BJ (cell line): Measurements from ENCODE around the gene AOPEP. TPM values are rescaled to one million over a fixed set of nuclear protein-coding genes. Genes with fewer than 3 reads are reported as not detected.

Experiments
- CTCF ChIA-PET: fragments of 350-600 bp; formaldehyde crosslinking; extraction: SDS; loops from one replicate; lab custom pipeline; 2021; ENCODE audit warnings: antibody characterized with exemption, inconsistent platforms; lab: Yijun Ruan, JAX
- POLR2A ChIA-PET: fragments of 300-600 bp; sonication (Branson Sonifier 250); formaldehyde crosslinking; extraction: SDS; loops from one replicate; lab custom pipeline; 2021; ENCODE audit warnings: antibody characterized with exemption; lab: Charles Lee
- DNase-seq: peaks from one replicate; pipeline ENCODE4 v3.0.0-alpha.2; 2011; ENCODE audit warnings: low read depth
- H3K27me3 ChIP-seq: 2 replicates; pipeline ENCODE4 v1.6.0; 2011; ENCODE audit warnings: low read length; ENCODE audit not compliant: control insufficient read depth, insufficient read depth
- H3K36me3 ChIP-seq: 2 replicates; pipeline ENCODE4 v1.5.1; 2011; ENCODE audit warnings: low read length; ENCODE audit not compliant: control insufficient read depth, insufficient read depth
- H3K4me3 ChIP-seq: 2 replicates; pipeline ENCODE4 v1.5.1; 2011; ENCODE audit warnings: low read depth, mild to moderate bottlenecking, control low read depth, low read length
- CTCF ChIP-seq: IDR thresholded peaks from 2 replicates; pipeline ENCODE4 v1.5.1; 2011; ENCODE audit warnings: low read depth, mild to moderate bottlenecking, control low read depth, inconsistent platforms, low read length, moderate library complexity; ENCODE audit not compliant: insufficient read depth
- polyA plus RNA-seq: library from polyadenylated mRNA; depleted of rRNA; stranded (reverse); fragments of >200 nt; gene quantifications from 2 replicates; pipeline ENCODE4 v1.2.3, GENCODE V29; 2011

AOPEP gene
- polyA plus RNA-seq, 1 experiment: 52.1 TPM

DNA sequence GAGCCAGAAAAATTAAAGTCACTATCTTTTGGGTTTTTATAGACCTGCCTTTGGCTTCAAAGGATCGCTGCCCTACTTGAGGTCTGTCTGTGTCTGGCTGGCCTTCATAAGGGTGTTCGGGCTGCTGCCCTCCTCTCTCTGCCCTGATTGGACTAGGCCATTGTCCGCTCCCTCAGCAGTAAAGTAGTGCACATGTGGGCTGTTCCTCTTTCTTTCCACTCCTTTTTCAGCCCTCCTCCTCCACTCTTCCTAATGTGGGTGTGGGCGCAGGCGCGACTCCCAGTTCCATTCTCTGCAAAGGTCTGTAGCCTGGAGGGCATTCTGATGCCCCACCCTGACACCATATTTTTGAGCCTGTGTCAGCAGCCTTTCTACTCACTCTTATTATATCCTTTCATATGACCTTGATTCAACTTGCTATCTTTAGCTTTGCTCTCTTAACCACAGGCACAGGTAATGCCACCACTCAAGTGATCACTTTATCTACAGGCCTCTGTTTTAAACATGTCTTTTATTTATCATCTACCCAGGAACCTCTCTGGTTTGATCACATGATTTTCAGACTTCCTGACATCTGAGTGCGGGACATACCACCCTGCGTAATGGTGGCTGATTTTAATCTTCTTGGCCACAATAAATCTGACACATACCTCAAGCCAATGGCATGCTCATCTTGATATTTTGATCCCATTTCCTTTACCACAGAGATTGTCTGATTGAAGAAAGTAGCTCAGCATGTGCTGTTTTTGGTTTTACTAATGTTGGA is 144.5 kb downstream of the AOPEP start:
- CTCF ChIA-PET: interaction anchor here (1.2 kb wide), 2 partner anchors 66 to 119 kb away, joined by 3 read pairs; no protein-coding TSS in a partner anchor
- no peak for TF ChIP-seq CTCF
- DNase-seq: peak; percentile 76
- POLR2A ChIA-PET: interaction anchor here (0.7 kb wide), 1 partner anchor 1760 kb away, joined by 3 read pairs; no protein-coding TSS in a partner anchor
- no peaks in the 10 kb centered on the region for H3K27me3 ChIP-seq
- no peaks in the 10 kb centered on the region for H3K36me3 ChIP-seq
- no peak overlapping the region for H3K4me3 ChIP-seq

GRCh38 chr9:94872083-94872833 is 145.8 kb downstream of the AOPEP start:
- Histone ChIP-seq H3K27me3 (no peaks in the 10 kb centered on the region), H3K36me3 (no peaks in the 10 kb centered on the region), H3K4me3 (no peak overlapping the region)
- CTCF ChIA-PET: interaction anchor here (0.6 to 1.2 kb wide), 3 partner anchors 67 to 215 kb away, joined by 3 read pairs; no protein-coding TSS in a partner anchor
- no peak for TF ChIP-seq CTCF
- no peak for DNase-seq
- POLR2A ChIA-PET: no interaction called here

- ChIA-PET CTCF (interaction anchor here (0.6 kb wide), 1 partner anchor 214 kb away, joined by 3 read pairs; no protein-coding TSS in a partner anchor), POLR2A (no interaction called here)
- H3K27me3 ChIP-seq: no peaks in the 10 kb centered on the region
- no peak overlapping the region for H3K4me3 ChIP-seq
- TF ChIP-seq CTCF: no peak
- DNase-seq: no peak
- no peaks in the 10 kb centered on the region for H3K36me3 ChIP-seq
Observed at GRCh38 chr9:94872891-94873511, 146.5 kb downstream of the AOPEP start.

- no peak overlapping the region for H3K4me3 ChIP-seq
- ChIA-PET POLR2A (no interaction called here), CTCF (no interaction called here)
- H3K27me3 ChIP-seq: no peaks in the 10 kb centered on the region
- H3K36me3 ChIP-seq: no peaks in the 10 kb centered on the region
- TF ChIP-seq CTCF: no peak
- DNase-seq: peak; percentile 53
Observed at GRCh38 chr9:94874316-94874715, 147.8 kb downstream of the AOPEP start.
